ENCODE results near the gene GALNT17.

GRCh38 chr7:71339924-71340323, 208.0 kb downstream of the GALNT17 start:
- TF ChIP-seq TEAD4 (IDR thresholded peaks at IDR 0.05) (no peak), EP300 (IDR thresholded peaks at IDR 0.05; ENCODE audit: borderline replicate concordance) (no peak), EGR1 (IDR thresholded peaks at IDR 0.05) (no peak), NFIC (IDR thresholded peaks at IDR 0.05) (no peak), TCF12 (IDR thresholded peaks at IDR 0.05; ENCODE audit: low read depth) (no peak), TAF1 (IDR thresholded peaks at IDR 0.05; ENCODE audit: low read depth) (no peak), REST (IDR thresholded peaks at IDR 0.05; ENCODE audit: low read depth) (no peak), MAX (IDR thresholded peaks at IDR 0.05) (no peak), RAD21 (IDR thresholded peaks at IDR 0.05; ENCODE audit: low read depth) (no peak)
